Activated effector memory CD4-positive, alpha-beta T cell treated with anti-CD3 and anti-CD28 coated beads, Interleukin-2, amount 50 U/mL, for 16 hours (primary cell): ENCODE measurements around the gene NEK6.
A peak's percentile ranks its signal among the peaks of the same experiment; 100 is the strongest.

Experiments
- DNase-seq: peaks from one replicate; pipeline ENCODE4 v3.0.0-alpha.2; 2020

Gene NEK6

DNA sequence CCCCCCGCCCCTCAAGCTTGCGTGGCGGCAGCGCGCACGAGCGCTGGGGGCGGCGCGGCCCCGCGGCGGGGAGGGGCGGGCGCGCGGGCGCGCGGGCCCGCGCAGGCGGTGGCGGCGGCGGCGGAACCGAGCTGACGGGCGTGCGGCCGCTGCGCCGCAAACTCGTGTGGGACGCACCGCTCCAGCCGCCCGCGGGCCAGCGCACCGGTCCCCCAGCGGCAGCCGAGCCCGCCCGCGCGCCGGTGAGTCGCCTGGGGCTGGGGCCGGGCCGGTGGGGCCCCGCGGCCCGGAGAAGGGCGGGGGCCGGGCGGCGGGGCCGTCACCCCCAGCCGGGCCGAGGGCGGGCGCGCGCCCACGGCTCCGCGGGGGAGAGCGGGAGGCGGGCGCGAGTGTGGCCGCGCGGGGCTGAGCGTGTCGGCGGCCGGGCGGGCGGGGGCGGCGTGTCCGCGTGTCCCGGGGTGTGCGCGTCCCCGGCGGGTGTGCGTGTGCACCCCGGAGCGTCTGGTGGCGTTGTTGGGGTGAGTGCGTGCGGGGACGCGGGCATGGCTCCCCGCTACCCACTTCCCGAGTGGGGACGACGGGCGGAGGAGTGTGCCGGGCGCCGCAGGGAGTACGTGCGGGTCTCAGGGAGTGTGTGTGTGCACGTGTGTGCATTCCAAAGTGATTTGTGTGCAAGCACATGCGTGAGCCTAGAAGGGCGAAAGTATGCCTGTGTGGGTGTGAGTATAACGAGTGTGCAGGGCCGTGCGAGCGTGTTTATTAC, at the start of gene NEK6:
Gene NEK6 (plus strand): TSS at position 106 of the 763 bp plus-strand sequence. CDS start 44,016 bp downstream, outside the sequence.
- peak; percentile 78 for DNase-seq

DNA sequence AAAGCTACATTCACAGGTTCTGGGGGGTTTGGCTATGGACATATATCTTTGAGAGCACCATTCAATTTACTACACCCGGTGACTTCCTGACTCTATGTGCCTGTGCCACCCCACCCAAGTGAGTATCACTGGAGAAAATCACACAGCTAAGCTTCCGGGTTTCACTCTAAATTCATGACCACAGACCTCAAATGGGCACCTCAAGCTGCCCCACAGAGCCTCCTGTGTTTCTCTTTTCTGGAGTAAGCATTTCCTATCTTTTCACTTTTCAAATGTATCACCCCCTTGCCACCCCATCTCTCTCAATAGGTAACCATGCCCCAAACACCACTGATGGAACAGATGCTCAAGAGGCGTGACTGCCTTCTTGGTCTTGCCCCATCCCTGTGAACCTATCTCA, 49.2 kb upstream of the NEK6 start:
- peak; percentile 55 for DNase-seq

- no peak for DNase-seq
Measured at GRCh38 chr9:124209279-124209678, 48.5 kb upstream of the NEK6 start.

DNA sequence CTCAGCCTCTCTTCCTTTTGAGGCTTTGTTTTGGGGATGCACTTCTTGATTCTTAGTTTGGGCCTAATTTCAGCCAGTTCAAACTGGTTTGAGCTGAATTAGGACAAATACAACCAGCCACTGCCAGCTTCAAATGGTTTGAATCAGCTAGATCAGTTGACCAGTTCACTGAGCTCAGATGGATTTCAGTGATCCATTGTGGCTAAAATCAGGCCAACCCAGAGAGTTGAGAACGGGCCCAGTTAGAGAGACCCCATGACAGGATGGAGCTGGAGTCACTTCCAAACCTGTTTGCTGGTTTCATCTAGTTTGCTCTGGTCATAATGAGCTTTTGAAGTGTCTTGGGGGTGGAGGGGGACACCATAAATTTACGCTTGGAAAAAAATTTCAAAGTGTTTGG, 48.0 kb upstream of the NEK6 start:
- peak; percentile 19 for DNase-seq

GRCh38 chr9:124210697-124211096, 47.1 kb upstream of the NEK6 start:
- peak; percentile 79 for DNase-seq

- DNase-seq = peak; percentile 49
Measured at GRCh38 chr9:124212381-124213050, 45.2 kb upstream of the NEK6 start.

DNA sequence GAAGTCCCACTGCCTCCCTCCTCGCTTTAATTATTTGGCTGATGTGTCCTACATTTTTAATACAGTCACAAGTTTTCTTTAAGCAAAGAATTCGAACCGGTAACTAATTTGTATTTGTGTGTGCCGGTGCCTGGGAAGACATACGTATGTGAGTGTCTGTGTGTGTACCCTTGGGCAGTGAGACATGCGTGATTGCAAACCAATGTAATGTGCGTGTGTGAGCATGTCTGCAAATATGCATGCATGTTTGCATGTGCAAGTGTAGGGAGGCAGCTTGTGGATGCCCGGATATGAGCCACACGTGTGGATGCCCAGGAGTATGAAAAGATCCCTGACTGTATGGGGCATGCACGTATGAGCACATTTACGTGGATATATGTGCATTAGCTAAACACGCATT, 44.4 kb upstream of the NEK6 start:
- DNase-seq = peak; percentile 41

- peak; percentile 57 for DNase-seq
Measured at GRCh38 chr9:124214116-124214515, 43.6 kb upstream of the NEK6 start.

GRCh38 chr9:124214596-124215367, 43.0 kb upstream of the NEK6 start:
- peak; percentile 48 for DNase-seq

DNA sequence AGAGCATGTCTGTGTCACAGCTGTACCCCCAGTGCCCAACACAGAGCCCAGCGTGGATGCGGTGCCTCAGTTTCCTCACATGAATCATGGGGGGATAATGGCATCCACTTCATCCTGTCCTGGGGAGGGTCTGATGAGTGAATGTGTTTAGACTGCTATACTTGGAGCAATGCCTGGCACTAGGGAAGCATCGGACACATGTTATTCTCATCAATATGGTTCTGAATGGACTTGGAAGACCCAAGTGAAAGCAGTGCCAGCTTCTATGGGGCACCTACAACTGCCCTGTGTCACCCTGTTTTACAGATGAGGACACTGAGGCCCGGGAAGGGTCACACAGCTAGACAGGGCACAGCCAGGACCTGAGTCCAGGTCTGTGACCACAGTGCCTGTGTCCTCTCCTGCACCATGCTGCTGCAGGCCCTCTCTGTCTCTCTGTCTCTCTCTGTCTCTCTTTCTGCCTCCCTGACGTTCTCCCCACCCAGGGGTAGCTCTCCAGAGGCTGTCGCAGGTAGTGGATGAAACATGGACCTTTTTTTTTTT, 42.3 kb upstream of the NEK6 start:
- peak; percentile 48 for DNase-seq

- DNase-seq = peak; percentile 48
Measured at GRCh38 chr9:124215956-124216355, 41.8 kb upstream of the NEK6 start.

DNA sequence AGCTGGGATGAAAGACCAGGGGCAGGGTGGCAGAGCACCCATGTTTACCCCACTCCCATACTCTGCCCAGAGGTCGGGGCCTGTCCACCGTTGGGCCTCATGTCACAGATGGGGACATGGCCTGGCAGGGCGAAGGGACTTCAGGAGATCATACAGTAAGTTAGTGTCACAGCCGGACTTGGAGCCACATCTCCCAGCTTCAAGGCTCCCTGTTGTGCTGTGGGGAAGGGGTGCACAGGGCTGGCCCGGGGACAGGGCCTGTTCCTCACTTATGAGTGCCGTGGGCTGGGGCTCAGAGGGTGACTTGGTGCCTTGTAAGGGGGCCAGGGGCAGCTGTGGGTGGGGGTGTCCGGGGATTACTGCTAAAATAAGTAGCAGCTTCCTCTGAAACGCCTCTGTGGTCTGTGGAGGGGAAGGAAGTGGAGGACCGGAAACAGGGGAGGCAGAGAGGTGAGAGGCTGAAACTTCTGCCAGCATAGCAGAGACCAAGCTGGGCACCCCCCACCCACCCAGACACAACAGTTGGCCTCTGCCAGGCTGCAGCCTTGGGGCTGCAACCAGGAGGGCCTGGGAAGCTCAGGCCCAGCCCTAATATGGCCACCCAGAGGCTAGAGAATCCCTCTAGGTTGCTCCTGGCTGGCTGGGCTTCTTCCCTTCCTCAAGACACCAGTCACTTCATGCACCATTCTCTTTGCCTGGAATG, 41.1 kb upstream of the NEK6 start:
- DNase-seq = peak; percentile 83

DNA sequence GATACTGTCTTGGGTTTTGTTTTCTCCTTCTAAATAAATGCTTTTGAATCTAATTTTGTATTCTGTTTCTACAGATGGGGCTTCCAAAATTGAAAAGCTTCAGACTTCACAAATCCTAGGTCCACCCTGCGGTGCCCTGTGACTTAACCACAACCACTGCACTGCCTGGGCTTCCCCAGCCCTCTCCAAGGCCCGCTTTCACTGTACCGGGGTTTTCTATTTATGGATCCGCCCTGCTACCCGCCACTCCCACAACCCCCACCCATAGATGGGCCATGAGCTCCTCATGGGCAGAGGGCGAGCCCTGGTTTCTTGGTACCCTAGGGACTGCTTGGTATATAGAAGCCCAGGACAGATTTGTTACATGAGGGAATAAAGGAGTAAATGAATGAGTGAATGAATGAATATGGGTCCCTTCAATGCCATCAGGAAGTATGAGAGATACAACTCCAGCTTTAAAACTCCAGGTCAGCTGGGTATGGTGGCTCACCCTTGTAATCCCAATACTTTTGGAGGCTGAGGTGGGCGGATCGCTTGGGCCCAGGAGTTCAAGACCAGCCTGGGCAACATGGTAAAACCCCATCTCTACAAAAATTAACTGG, 39.8 kb upstream of the NEK6 start:
- peak; percentile 60 for DNase-seq

- DNase-seq = peak; percentile 67
Measured at GRCh38 chr9:124218438-124218982, 39.2 kb upstream of the NEK6 start.

DNA sequence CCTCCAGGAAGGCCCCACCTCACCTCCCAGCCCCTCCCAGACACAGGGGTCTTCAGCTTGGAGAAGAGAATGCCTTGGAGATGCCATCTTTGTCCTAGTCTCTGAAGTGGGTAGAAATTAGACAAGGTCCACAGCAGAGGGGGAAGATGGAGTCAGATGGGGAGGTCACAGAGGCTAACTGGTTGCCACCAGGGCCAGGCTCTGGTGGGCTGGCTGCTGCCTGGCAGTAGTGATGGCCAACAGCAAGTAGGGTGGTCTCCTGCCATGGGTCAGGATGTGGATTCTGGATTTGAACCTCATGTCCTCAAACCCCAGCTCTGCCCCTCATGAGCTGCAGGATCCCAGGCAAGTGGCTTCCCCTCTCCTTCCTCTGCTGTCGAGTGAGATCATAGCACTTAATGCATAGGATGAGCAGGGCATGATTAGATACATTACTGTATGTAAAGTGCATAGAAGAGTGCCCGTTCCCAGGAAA, 38.7 kb upstream of the NEK6 start:
- peak; percentile 36 for DNase-seq

DNA sequence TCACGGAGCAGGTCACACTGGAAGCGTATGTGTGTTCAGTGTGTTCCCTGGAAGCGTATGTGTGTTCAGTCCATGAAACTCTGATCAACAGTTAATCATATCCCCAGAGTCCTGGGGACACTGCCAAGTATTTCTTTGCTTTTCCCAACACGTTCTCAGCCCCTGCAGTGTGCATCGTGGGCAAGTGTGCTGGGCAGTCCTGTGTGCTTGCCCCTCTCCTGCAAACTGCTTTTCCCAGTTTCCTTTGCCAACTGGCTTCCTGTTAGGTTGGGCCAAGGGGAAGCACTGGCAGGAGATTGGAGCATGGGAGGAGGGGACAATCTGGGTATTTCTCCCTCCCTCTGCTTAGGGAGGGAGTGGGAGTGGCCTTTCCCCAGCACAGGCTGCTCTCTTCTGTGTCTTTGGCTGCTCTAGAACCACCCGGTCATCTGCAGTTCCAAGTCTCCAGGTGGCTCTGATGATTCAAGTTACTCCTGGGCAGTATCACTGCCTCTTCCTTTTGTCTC, 36.8 kb upstream of the NEK6 start:
- peak; percentile 39 for DNase-seq

DNA sequence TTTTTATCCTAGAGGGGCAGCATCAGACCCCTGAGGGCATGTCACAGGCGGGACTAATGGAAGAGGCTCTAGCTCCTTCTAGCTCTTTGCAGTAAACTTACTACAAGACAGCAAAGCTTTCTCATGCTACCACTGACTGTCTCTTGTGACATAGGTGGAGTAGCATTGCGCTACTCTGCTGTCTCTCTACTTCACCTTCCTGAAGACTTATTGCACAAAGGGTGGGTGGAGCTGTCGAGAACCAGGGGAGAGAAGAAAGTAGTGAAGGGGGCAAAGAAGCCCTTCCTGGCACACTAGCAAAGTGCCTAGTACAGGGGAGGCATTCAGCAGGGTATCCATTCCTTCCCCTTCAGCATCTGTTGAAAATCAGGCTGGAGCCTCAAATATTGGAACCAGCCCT, 36.1 kb upstream of the NEK6 start:
- DNase-seq = peak; percentile 9

DNA sequence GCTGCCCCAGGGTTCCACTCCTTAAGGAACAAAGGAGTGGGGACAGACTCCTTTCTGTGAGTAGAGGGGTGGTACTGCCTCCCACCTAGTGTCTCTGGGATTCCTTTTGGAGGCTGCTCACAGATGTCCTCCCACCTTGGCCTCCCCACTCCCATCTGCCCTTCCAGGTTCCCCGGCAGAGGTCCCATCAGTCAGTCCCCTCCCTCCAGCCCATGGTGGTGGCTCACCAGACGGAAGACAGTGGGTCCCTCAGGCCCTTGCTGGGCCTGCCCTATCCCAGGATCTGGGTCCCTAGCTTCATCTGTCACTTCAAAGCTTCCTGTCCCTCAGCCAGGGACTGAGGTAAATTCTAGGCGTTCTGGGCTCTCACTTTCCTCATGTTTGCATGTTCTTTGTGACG, 35.6 kb upstream of the NEK6 start:
- peak; percentile 33 for DNase-seq

DNA sequence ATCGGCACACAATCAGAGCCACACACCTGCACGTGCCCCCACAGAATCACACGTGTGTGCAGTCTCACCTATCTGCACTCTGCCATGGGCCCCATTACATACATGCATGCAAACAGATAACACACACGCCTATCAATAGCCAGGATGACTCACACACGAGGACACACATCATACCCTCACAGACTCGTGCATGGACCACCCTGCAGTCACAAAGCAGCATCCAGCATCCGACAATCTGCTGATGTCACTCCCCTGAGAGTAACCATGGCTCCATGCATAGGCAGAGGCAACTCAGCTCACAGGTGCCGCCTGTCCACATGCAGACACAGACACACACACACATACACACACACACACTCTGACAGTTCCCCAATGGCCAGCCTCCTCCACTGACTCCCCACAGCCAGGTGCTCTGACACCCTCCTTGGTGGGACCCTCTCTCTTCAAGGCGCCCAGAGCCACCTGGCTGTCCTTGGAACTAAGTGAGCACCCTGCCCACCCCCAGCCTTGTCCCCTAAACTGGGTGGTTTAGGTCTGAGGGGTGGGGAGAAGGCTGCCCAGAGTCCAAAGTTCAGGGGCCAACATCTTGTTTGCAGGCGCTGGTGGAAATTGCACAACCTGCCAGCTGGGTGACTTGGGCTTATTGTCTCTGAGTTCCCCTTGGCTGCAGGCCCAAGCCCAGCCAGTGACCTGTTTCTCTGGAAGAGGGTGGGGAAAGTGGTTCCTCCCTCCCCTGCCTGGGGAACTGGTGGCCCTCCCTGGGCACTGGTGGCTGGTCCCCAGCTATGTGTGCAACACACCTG, 34.6 kb upstream of the NEK6 start:
- DNase-seq = peak; percentile 48

- no peak for DNase-seq
Measured at GRCh38 chr9:124225945-124226344, 31.8 kb upstream of the NEK6 start.

DNA sequence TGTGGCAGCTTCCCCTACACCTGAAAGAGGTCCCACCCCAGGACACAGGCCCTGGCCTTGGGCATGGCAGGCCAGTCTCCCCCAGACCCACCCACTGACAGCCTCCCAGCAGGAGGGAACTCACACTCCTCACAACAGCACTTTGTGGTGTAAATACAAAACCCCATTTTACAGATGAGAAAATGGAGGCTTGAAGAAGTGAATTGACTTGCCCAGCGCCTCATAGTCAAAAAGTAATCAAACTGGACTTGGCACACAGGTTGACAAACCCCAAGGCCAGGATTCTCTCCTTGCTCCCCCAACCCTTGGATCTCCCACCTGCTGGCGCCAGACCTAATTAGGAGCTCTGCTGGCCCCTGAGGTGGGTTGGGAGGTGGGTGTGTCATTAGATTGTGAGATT, 29.2 kb upstream of the NEK6 start:
- no peak for DNase-seq
